GM12873 (cell line): ENCODE measurements around the gene R3HDML.

Experiments used
- CTCF ChIP-seq: IDR thresholded peaks from 2 replicates; pipeline ENCODE4 v1.5.1; 2012; ENCODE audit warnings: low read depth, mild to moderate bottlenecking, moderate library complexity, low read length, control low read depth; ENCODE audit not compliant: insufficient read depth; ENCODE audit errors: missing control alignments

Gene R3HDML

DNA sequence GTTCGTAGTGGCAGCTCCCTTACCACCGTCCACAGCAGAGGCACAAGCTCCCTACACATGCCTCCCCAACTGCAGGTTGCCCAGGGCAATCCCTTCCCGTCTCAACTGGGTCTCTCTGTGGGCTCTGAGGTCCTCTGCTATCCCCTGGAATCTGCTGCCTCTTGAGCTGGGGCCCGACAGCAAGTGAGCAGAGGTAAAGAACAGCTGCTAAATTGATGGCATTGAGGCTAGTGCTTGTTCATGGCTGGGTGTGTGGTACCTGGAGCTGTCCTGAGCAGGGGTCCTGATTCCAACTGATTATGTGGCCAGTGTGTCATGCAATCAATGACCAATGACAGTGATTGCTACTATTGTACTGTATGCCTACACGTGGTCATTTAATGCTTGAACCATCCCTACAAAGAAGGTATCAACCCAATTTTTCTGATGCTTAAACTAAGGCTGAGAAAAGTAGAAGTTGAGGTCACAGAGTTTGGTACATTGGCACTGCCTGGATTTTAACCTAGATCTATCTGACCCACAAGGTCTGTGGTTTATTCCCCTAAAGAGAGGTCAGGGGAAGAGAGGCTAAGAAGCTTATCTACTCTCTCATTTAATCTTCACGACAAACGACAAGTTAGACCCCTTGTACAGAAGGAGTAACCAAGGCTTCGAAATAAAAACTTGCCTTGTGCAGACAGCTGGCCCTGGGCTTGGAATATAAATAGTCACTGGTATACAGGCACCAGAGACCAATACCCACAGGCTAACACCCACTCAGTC lies 59.7 kb downstream of the R3HDML start:
- TF ChIP-seq CTCF, result no peak

GRCh38 chr20:44398335-44398734 lies 61.5 kb downstream of the R3HDML start:
- TF ChIP-seq CTCF, result no peak

DNA sequence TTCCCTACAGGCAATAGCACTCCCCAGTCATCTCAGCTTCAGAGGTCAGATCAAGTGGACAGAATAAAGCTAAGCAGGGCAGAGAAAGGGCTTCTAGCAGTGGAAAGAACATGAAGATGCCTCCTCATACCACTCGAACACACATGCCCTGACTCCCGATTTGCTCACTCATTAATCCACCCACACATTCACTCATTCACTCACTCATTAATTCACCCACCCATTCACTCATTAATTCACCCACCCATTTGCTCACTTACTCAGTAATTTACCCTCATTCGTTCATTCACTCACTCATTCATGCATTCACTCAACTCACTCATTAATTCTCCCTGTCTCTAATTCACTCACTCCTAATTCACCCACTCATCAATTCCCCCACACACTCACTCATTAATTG lies 62.6 kb downstream of the R3HDML start:
- TF ChIP-seq CTCF, result no peak

- no peak for TF ChIP-seq CTCF
Observed at GRCh38 chr20:44400671-44400969, 63.8 kb downstream of the R3HDML start.
